HK-2 (cell line): Measurements from ENCODE around the gene ATRAID.
"Not testable (repeated sequence)": the region's sequence is repeated elsewhere in the genome, so short reads cannot be mapped to it uniquely, and the experiment has no call there.

Experiments
- DNase-seq: peaks from one replicate; pipeline ENCODE4 v3.0.0-alpha.2; 2018; ENCODE audit not compliant: unreplicated experiment

Gene ATRAID

GRCh38 chr2:27194538-27195354, 17.1 kb upstream of the ATRAID start:
- no peak for DNase-seq

- not testable (repeated sequence) for DNase-seq
These were observed 16.0 kb upstream of the ATRAID start for GRCh38 chr2:27195799-27196198.

- not testable (repeated sequence) for DNase-seq
These were observed 13.8 kb upstream of the ATRAID start for GRCh38 chr2:27198068-27198467.

- DNase-seq = no peak
These were observed 13.2 kb upstream of the ATRAID start for GRCh38 chr2:27198627-27199026.

- no peak for DNase-seq
These were observed 12.6 kb upstream of the ATRAID start for GRCh38 chr2:27199241-27199640.

- no peak for DNase-seq
These were observed 10.2 kb upstream of the ATRAID start for GRCh38 chr2:27201675-27202074.

GRCh38 chr2:27202854-27203253, 9.0 kb upstream of the ATRAID start:
- peak; percentile 28 for DNase-seq

GRCh38 chr2:27203741-27204140, 8.1 kb upstream of the ATRAID start:
- no peak for DNase-seq

GRCh38 chr2:27204566-27204965, 7.3 kb upstream of the ATRAID start:
- DNase-seq = no peak

- no peak for DNase-seq
These were observed 6.6 kb upstream of the ATRAID start for GRCh38 chr2:27205206-27205605.

- DNase-seq = no peak
These were observed 5.5 kb upstream of the ATRAID start for GRCh38 chr2:27206346-27206745.

GRCh38 chr2:27208486-27209050, 3.3 kb upstream of the ATRAID start:
- no peak for DNase-seq

- DNase-seq = no peak
These were observed 2.0 kb upstream of the ATRAID start for GRCh38 chr2:27209621-27210401.

- no peak for DNase-seq
These were observed 449 bp upstream of the ATRAID start for GRCh38 chr2:27211241-27211942.

- DNase-seq = no peak
These were observed 1.0 kb downstream of the ATRAID start for GRCh38 chr2:27212626-27213471.

- no peak for DNase-seq
These were observed 3.1 kb downstream of the ATRAID start for GRCh38 chr2:27214941-27215340.

GRCh38 chr2:27216416-27217137, 4.7 kb downstream of the ATRAID start:
- no peak for DNase-seq

- peak; percentile 85 for DNase-seq
These were observed 5.6 kb downstream of the ATRAID start, which contains the start of gene CAD for GRCh38 chr2:27217173-27218121. TSS of gene CAD (plus strand) at chr2:27217369. CDS start at chr2:27217552, 183 bp downstream.

GRCh38 chr2:27218614-27219013, 6.8 kb downstream of the ATRAID start:
- no peak for DNase-seq
